Posterior vena cava (tissue), 2 donors: ENCODE results near the gene CNIH2. TPM values are rescaled to one million over a fixed set of nuclear protein-coding genes. Genes with fewer than 3 reads are reported as not detected.
"Not testable (repeated sequence)": the region's sequence is repeated elsewhere in the genome, so short reads cannot be mapped to it uniquely, and the experiment has no call there.

Experiments
- DNase-seq: peaks from one replicate; pipeline ENCODE4 v3.0.0-alpha.2; 2020; ENCODE audit warnings: low spot score
- intact Hi-C, 2 donors: fragments of 100-400 bp; cut with DNase I; formaldehyde crosslinking; loops; one replicate each; pipeline versions ENCODE4 v1.14.1 to v1.14.2; 2022 to 2023
- total RNA-seq, 2 donors: library from RNA; stranded (reverse); fragmentation: NEBNext Ultra II Directional; extraction: Animal tissue kit (Norgen Biotek cat#: 25700); gene quantifications; one replicate each; pipeline ENCODE4 v1.2.1, GENCODE V29; 2021
- donor health status: DM: yes; HTN: yes; CAD: no.
- donor health status: DM: yes; HTN: yes; CAD: no.

CNIH2 gene
- total RNA-seq, 2 donors from 2014 or later, result not detected

GRCh38 chr11:66253081-66253480, 24.9 kb upstream of the CNIH2 start:
- intact Hi-C loops, DNase-seq: not testable (repeated sequence)

- no peak for DNase-seq
- intact Hi-C loops, result no loop called here
These were observed 19.5 kb upstream of the CNIH2 start for GRCh38 chr11:66258473-66258893.

- DNase-seq, result no peak
- intact Hi-C loops, result no loop called here
These were observed 18.8 kb upstream of the CNIH2 start for GRCh38 chr11:66259225-66259624.

GRCh38 chr11:66259956-66260355, 18.0 kb upstream of the CNIH2 start:
- DNase-seq, result no peak
- intact Hi-C loops, result no loop called here

- intact Hi-C loops, result no loop called here
- DNase-seq, result no peak
These were observed 16.4 kb upstream of the CNIH2 start for GRCh38 chr11:66261578-66261977.

GRCh38 chr11:66262191-66262590, 15.8 kb upstream of the CNIH2 start:
- intact Hi-C loops, result no loop called here
- DNase-seq, result no peak

GRCh38 chr11:66262696-66263095, 15.3 kb upstream of the CNIH2 start:
- DNase-seq, result no peak
- intact Hi-C loops, result no loop called here

- no peak for DNase-seq
- intact Hi-C loops, result no loop called here
These were observed 14.7 kb upstream of the CNIH2 start for GRCh38 chr11:66263231-66263630.

GRCh38 chr11:66263785-66264184, 14.2 kb upstream of the CNIH2 start:
- intact Hi-C loops, result no loop called here

GRCh38 chr11:66264383-66264782, 13.6 kb upstream of the CNIH2 start:
- DNase-seq, result no peak
- intact Hi-C loops, result no loop called here

More at GRCh38 chr11:66263785-66264184, 14.2 kb upstream of the CNIH2 start:
- no peak for DNase-seq

- no peak for DNase-seq
- intact Hi-C loops, result no loop called here
These were observed 13.1 kb upstream of the CNIH2 start for GRCh38 chr11:66264914-66265313.

GRCh38 chr11:66265531-66266377, 12.2 kb upstream of the CNIH2 start:
- intact Hi-C loops, result no loop called here
- no peak for DNase-seq

GRCh38 chr11:66266378-66267038, 11.5 kb upstream of the CNIH2 start:
- intact Hi-C loops, result no loop called here
- DNase-seq, result no peak

- intact Hi-C loops, result no loop called here
- DNase-seq, result no peak
These were observed 11.0 kb upstream of the CNIH2 start for GRCh38 chr11:66267039-66267378.

GRCh38 chr11:66267379-66268243, 10.4 kb upstream of the CNIH2 start:
- DNase-seq, result peak; percentile 97
- intact Hi-C loops, result no loop called here

- intact Hi-C loops, result no loop called here
- DNase-seq, result peak; percentile 100
These were observed 9.6 kb upstream of the CNIH2 start, which contains the start of gene RAB1B for GRCh38 chr11:66268244-66268951. Gene RAB1B, plus strand, starts transcription at chr11:66268639. Its CDS starts 41 bp downstream, at chr11:66268680.

GRCh38 chr11:66268952-66269905, 8.7 kb upstream of the CNIH2 start:
- no peak for DNase-seq
- intact Hi-C loops, result no loop called here

- DNase-seq, result no peak
- intact Hi-C loops, result no loop called here
These were observed 6.2 kb upstream of the CNIH2 start for GRCh38 chr11:66271816-66272215.
